ENCODE results near the gene IKBKE. TPM values are rescaled to one million over a fixed set of nuclear protein-coding genes. Genes with fewer than 3 reads are reported as not detected.

Gene IKBKE
- total and polyA plus RNA-seq, 2 donors (not counting 3 experiments of a cell fraction or from before 2014, with no cell fraction given), result 17.9 to 20.7 TPM

DNA sequence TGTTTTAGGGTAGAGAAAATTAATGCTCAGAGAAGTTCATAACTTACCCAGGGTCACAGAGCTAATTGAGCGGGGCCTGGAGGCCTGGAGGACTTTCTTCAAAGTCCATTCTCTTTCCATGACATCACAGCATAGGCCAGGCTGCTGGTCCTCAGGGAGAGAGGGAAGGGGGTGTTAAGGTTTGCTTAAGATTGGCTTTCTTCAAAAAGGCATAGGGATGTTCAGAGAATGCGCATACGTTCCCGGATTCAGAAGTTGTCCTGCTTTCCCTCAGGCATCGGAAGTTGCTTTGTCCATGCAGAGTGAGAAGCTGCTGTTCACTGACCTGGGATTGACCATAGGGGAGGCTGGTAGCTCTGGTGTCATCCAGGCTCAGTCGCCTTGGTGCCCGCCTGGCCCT is 62.1 kb downstream of the IKBKE start:
- Histone ChIP-seq H3K9me3 (replicated peaks; ENCODE audit: control insufficient read depth, insufficient read depth, low read length) (no peaks in the 10 kb centered on the region), H3K36me3 (ENCODE audit: control insufficient read depth in 2 of 2, extremely low read depth in 1 of 2, insufficient read depth in 2 of 2, low read length in 2 of 2) (no peaks in the 10 kb centered on the region), H3K9ac (replicated peaks; ENCODE audit: extremely low read depth, insufficient read depth, low read length) (no peak overlapping the region), H3K79me2 (ENCODE audit: control insufficient read depth, insufficient read depth, low read length) (no peaks in the 10 kb centered on the region), H3K27ac (ENCODE audit: insufficient read depth, low read depth, low read length) (no peak overlapping the region), H3K4me1 (ENCODE audit: control insufficient read depth, extremely low read depth, insufficient read depth, low read length) (no peaks in the 10 kb centered on the region), H4K20me1 (replicated peaks; ENCODE audit: control insufficient read depth, extremely low read depth, insufficient read depth, low read length) (no peaks in the 10 kb centered on the region), H3K9me1 (replicated peaks; ENCODE audit: control insufficient read depth, extremely low read depth, insufficient read depth, low read length) (no peaks in the 10 kb centered on the region), H3K4me2 (ENCODE audit: insufficient read depth, low read length) (no peak overlapping the region), H3K27me3 (ENCODE audit: control insufficient read depth in 2 of 2, insufficient read depth in 2 of 2, low read length in 2 of 2) (peaks cover 0 to 13% of the 10 kb centered on the region in 2 experiments), H3K4me3 (replicated peaks in 1 of 3; ENCODE audit: insufficient read depth in 1 of 3, low read depth in 1 of 3, low read length in 3 of 3) (no peak overlapping the region), H2AFZ (ENCODE audit: low read depth, low read length) (no peak overlapping the region)
- dilution Hi-C loops (cut with MboI; ENCODE audit: extremely low pct_ligation_motif_present, low sequenced_read_pairs), result no loop called here
- ChIA-PET POLR2A (no interaction called here), CTCF (interaction anchor here (2.2 kb wide), 1 partner anchor 13 kb away, joined by 8 read pairs; no protein-coding TSS in a partner anchor)
- intact Hi-C loops (cut with micrococcal nuclease), result no loop called here
- DNase-seq (ENCODE audit: low read depth, low spot score) (no peak), FAIRE-seq (no peak)
- BruUV-seq (replicated peaks), result no TSS peak
- TF ChIP-seq JUN (IDR thresholded peaks at IDR 0.05; ENCODE audit: borderline replicate concordance, insufficient read depth, insufficient read length, low read depth) (no peak), GATA2 (IDR thresholded peaks at IDR 0.05; ENCODE audit: insufficient read depth, insufficient read length, low read depth, low read length) (no peak), EZH2 (IDR thresholded peaks at IDR 0.05; ENCODE audit: borderline replicate concordance, low read depth, low read length, severe bottlenecking) (no peak), MYC (IDR thresholded peaks at IDR 0.05; ENCODE audit: low read depth, low read length) (no peak), FOS (IDR thresholded peaks at IDR 0.05; ENCODE audit: borderline replicate concordance, insufficient read depth, low read length) (no peak), POLR2AphosphoS5 (IDR thresholded peaks at IDR 0.05; ENCODE audit: insufficient read depth, low read depth, low read length) (no peak), POLR2A (IDR thresholded peaks at IDR 0.05; ENCODE audit: low read depth, low read length) (no peak)
- TF ChIP-seq, protein P1, sequence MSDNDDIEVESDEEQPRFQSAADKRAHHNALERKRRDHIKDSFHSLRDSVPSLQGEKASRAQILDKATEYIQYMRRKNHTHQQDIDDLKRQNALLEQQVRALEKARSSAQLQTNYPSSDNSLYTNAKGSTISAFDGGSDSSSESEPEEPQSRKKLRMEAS (IDR thresholded peaks at IDR 0.05; ENCODE audit: insufficient read depth, insufficient read length), result no peak
- TF ChIP-seq, protein P2, sequence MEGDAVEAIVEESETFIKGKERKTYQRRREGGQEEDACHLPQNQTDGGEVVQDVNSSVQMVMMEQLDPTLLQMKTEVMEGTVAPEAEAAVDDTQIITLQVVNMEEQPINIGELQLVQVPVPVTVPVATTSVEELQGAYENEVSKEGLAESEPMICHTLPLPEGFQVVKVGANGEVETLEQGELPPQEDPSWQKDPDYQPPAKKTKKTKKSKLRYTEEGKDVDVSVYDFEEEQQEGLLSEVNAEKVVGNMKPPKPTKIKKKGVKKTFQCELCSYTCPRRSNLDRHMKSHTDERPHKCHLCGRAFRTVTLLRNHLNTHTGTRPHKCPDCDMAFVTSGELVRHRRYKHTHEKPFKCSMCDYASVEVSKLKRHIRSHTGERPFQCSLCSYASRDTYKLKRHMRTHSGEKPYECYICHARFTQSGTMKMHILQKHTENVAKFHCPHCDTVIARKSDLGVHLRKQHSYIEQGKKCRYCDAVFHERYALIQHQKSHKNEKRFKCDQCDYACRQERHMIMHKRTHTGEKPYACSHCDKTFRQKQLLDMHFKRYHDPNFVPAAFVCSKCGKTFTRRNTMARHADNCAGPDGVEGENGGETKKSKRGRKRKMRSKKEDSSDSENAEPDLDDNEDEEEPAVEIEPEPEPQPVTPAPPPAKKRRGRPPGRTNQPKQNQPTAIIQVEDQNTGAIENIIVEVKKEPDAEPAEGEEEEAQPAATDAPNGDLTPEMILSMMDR (IDR thresholded peaks at IDR 0.05; ENCODE audit: extremely low read depth in 1 of 2, insufficient read depth in 1 of 2, low read depth in 1 of 2, low read length in 2 of 2), result no peak

All from endothelial cell of umbilical vein (primary cell).